ENCODE results near the gene GUCY1A2. TPM values are rescaled to one million over a fixed set of nuclear protein-coding genes. Genes with fewer than 3 reads are reported as not detected.

The GUCY1A2 gene
- total and polyA plus RNA-seq, 2 donors (not counting 3 experiments of a cell fraction or from before 2014, with no cell fraction given) = 0.02 to 0.03 TPM

GRCh38 chr11:106983991-106984390 is 34.3 kb downstream of the GUCY1A2 start:
- Histone ChIP-seq H3K79me2 (ENCODE audit: control insufficient read depth, insufficient read depth, low read length) (no peaks in the 10 kb centered on the region), H3K36me3 (ENCODE audit: control insufficient read depth in 2 of 2, extremely low read depth in 1 of 2, insufficient read depth in 2 of 2, low read length in 2 of 2) (no peaks in the 10 kb centered on the region), H3K4me3 (replicated peaks in 1 of 3; ENCODE audit: insufficient read depth in 1 of 3, low read depth in 1 of 3, low read length in 3 of 3) (no peak overlapping the region), H3K9me1 (replicated peaks; ENCODE audit: control insufficient read depth, extremely low read depth, insufficient read depth, low read length) (no peaks in the 10 kb centered on the region), H3K9me3 (replicated peaks; ENCODE audit: control insufficient read depth, insufficient read depth, low read length) (no peaks in the 10 kb centered on the region), H3K27ac (ENCODE audit: insufficient read depth, low read depth, low read length) (no peak overlapping the region), H4K20me1 (replicated peaks; ENCODE audit: control insufficient read depth, extremely low read depth, insufficient read depth, low read length) (no peaks in the 10 kb centered on the region), H3K9ac (replicated peaks; ENCODE audit: extremely low read depth, insufficient read depth, low read length) (no peak overlapping the region), H3K4me2 (ENCODE audit: insufficient read depth, low read length) (no peak overlapping the region), H2AFZ (ENCODE audit: low read depth, low read length) (no peak overlapping the region), H3K4me1 (ENCODE audit: control insufficient read depth, extremely low read depth, insufficient read depth, low read length) (no peaks in the 10 kb centered on the region), H3K27me3 (ENCODE audit: control insufficient read depth in 2 of 2, insufficient read depth in 2 of 2, low read length in 2 of 2) (no peaks in the 10 kb centered on the region)
- TF ChIP-seq MYC (IDR thresholded peaks at IDR 0.05; ENCODE audit: low read depth, low read length) (no peak), JUN (IDR thresholded peaks at IDR 0.05; ENCODE audit: borderline replicate concordance, insufficient read depth, insufficient read length, low read depth) (no peak), MAX (IDR thresholded peaks at IDR 0.05; ENCODE audit: insufficient read depth, insufficient read length) (no peak), POLR2AphosphoS5 (IDR thresholded peaks at IDR 0.05; ENCODE audit: insufficient read depth, low read depth, low read length) (no peak), POLR2A (IDR thresholded peaks at IDR 0.05; ENCODE audit: low read depth, low read length) (no peak), GATA2 (IDR thresholded peaks at IDR 0.05; ENCODE audit: insufficient read depth, insufficient read length, low read depth, low read length) (no peak), FOS (IDR thresholded peaks at IDR 0.05; ENCODE audit: borderline replicate concordance, insufficient read depth, low read length) (no peak), EZH2 (IDR thresholded peaks at IDR 0.05; ENCODE audit: borderline replicate concordance, low read depth, low read length, severe bottlenecking) (no peak)
- TF ChIP-seq, protein P1, sequence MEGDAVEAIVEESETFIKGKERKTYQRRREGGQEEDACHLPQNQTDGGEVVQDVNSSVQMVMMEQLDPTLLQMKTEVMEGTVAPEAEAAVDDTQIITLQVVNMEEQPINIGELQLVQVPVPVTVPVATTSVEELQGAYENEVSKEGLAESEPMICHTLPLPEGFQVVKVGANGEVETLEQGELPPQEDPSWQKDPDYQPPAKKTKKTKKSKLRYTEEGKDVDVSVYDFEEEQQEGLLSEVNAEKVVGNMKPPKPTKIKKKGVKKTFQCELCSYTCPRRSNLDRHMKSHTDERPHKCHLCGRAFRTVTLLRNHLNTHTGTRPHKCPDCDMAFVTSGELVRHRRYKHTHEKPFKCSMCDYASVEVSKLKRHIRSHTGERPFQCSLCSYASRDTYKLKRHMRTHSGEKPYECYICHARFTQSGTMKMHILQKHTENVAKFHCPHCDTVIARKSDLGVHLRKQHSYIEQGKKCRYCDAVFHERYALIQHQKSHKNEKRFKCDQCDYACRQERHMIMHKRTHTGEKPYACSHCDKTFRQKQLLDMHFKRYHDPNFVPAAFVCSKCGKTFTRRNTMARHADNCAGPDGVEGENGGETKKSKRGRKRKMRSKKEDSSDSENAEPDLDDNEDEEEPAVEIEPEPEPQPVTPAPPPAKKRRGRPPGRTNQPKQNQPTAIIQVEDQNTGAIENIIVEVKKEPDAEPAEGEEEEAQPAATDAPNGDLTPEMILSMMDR (IDR thresholded peaks at IDR 0.05; ENCODE audit: extremely low read depth in 1 of 2, insufficient read depth in 1 of 2, low read depth in 1 of 2, low read length in 2 of 2) = no peak
- no TSS peak for BruUV-seq (replicated peaks)
- DNase-seq (ENCODE audit: low read depth, low spot score) (no peak), FAIRE-seq (no peak)
- intact Hi-C loops (cut with micrococcal nuclease) (no loop called here), dilution Hi-C loops (cut with MboI; ENCODE audit: extremely low pct_ligation_motif_present, low sequenced_read_pairs) (no loop called here)
- CTCF ChIA-PET = no interaction called here
- POLR2A ChIA-PET = no interaction called here
